ENCODE data around the gene SLC34A1. TPM values are rescaled to one million over a fixed set of nuclear protein-coding genes. Genes with fewer than 3 reads are reported as not detected.

Gene SLC34A1
- total RNA-seq, 2 donors from 2014 or later: not detected

GRCh38 chr5:177378884-177379883, 5.0 kb upstream of the SLC34A1 start:
- H3K4me1 ChIP-seq: no peaks in the 10 kb centered on the region
- intact Hi-C loops (cut with DNase I): loop anchor here (5.0 kb wide), 1 partner anchor 52 kb away; no protein-coding TSS in a partner anchor
- no peak for DNase-seq
- H3K27ac ChIP-seq: no peak overlapping the region
- no peak for TF ChIP-seq CTCF (IDR thresholded peaks at IDR 0.05)
- no peak overlapping the region for H3K9ac ChIP-seq (ENCODE audit: low read depth in 2 of 2, low read length in 2 of 2)
- no peak overlapping the region for H3K4me3 ChIP-seq
- H3K9me3 ChIP-seq: no peaks in the 10 kb centered on the region
- H3K36me3 ChIP-seq: no peaks in the 10 kb centered on the region
- H3K27me3 ChIP-seq: no peaks in the 10 kb centered on the region

- no peaks in the 10 kb centered on the region for H3K9me3 ChIP-seq
- no peaks in the 10 kb centered on the region for H3K36me3 ChIP-seq
- intact Hi-C loops (cut with DNase I): no loop called here
- H3K27me3 ChIP-seq: no peaks in the 10 kb centered on the region
- no peak overlapping the region for H3K9ac ChIP-seq (ENCODE audit: low read depth in 2 of 2, low read length in 2 of 2)
- no peaks in the 10 kb centered on the region for H3K4me1 ChIP-seq
- H3K27ac ChIP-seq: no peak overlapping the region
- TF ChIP-seq CTCF (IDR thresholded peaks at IDR 0.05): no peak
- DNase-seq: no peak
- no peak overlapping the region for H3K4me3 ChIP-seq
Observed at GRCh38 chr5:177380805-177381126, 3.5 kb upstream of the SLC34A1 start.

DNA sequence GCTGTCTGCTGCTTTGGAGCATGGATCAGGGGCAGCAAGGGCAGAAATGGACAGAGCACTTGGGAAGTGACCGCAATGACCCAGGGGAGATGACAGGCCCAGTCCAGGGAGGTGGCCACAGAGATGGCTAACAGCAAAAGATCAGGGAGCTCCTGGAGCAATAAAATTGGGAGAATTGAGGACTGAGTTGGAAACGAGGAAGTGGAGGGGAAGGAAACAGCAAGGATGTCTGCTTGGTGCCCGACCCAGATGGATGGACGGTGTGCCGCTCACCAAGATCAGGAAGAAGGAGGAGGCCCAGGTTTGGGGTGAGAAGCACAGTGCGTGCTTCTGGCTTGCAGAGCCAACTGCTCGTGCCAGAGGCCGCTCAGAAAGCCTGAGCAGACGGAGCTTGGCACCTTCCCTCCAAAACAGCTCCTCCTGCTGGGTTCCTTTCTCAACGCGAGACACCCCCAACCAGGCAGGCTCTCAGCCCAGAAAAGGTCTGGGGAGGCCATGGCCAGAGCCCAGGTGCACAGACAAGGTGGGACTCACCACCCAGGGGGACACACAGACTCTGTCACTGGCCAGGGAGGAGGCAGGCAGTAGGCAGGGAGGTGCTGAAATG, 1.7 kb upstream of the SLC34A1 start:
- intact Hi-C loops (cut with DNase I): no loop called here

DNA sequence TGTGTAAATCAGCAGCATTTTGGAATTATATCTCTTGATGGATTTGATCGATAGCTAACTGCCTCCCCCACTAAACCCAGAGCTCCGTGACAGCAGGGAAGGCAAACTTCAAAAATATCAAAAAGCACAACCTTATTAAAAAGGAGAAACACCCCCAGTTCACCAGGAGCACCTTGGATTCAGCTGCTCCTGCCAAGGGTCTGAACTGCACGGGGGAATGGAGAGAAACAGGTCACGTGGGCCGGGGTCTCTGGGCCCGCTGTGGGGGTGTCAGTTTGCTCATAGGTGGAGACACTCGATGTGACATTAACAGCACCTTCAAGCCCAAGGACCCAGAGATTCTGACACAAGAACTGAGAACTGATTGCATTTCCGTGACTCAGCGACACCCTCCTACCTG, 1.1 kb upstream of the SLC34A1 start:
- Histone ChIP-seq H3K4me3 (no peak overlapping the region), H3K4me1 (no peaks in the 10 kb centered on the region), H3K27me3 (no peaks in the 10 kb centered on the region), H3K27ac (no peak overlapping the region), H3K9ac (ENCODE audit: low read depth in 2 of 2, low read length in 2 of 2) (no peak overlapping the region), H3K9me3 (no peaks in the 10 kb centered on the region), H3K36me3 (no peaks in the 10 kb centered on the region)
- intact Hi-C loops (cut with DNase I): no loop called here
- DNase-seq: no peak
- no peak for TF ChIP-seq CTCF (IDR thresholded peaks at IDR 0.05)

More for the DNA sequence above, 1.7 kb upstream of the SLC34A1 start:
- Histone ChIP-seq H3K27ac (no peak overlapping the region), H3K9me3 (no peaks in the 10 kb centered on the region), H3K4me3 (no peak overlapping the region), H3K36me3 (no peaks in the 10 kb centered on the region), H3K27me3 (no peaks in the 10 kb centered on the region), H3K9ac (ENCODE audit: low read depth in 2 of 2, low read length in 2 of 2) (no peak overlapping the region), H3K4me1 (no peaks in the 10 kb centered on the region)
- no peak for DNase-seq
- TF ChIP-seq CTCF (IDR thresholded peaks at IDR 0.05): no peak

DNA sequence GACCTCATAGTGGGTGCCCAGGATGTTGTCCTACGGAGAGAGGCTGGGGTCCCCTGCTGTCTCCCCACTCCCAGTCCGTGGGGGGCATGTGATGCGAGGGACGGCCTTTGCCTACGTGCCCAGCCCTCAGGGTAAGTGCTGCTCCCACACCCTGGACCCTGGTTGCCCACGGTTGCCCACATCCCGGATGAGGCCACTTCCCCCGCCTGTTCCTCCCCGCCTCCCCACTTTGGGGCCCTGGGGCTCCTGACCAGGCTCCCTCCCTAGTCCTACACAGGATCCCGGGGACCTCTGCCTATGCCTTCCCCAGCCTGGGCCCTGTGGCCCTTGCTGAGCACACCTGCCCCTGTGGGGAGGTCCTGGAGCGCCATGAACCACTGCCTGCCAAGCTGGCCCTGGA, 1.5 kb downstream of the SLC34A1 start:
- H3K4me1 ChIP-seq: peaks cover 9% of the 10 kb centered on the region
- no peak for TF ChIP-seq CTCF (IDR thresholded peaks at IDR 0.05)
- no peak overlapping the region for H3K4me3 ChIP-seq
- H3K9me3 ChIP-seq: no peaks in the 10 kb centered on the region
- no peak for DNase-seq
- H3K9ac ChIP-seq (ENCODE audit: low read depth in 2 of 2, low read length in 2 of 2): no peak overlapping the region
- no peak overlapping the region for H3K27ac ChIP-seq
- no peaks in the 10 kb centered on the region for H3K27me3 ChIP-seq
- intact Hi-C loops (cut with DNase I): loop anchor here (5.0 kb wide), 1 partner anchor 117 kb away; no protein-coding TSS in a partner anchor
- H3K36me3 ChIP-seq: no peaks in the 10 kb centered on the region

Data from colonic mucosa (tissue), 4 donors.